Activated T-helper 17 cell treated with anti-CD3 and anti-CD28 coated beads, Interleukin-2, amount 50 U/mL, for 72 hours (primary cell): ENCODE data around the gene MAPK9. TPM values are rescaled to one million over a fixed set of nuclear protein-coding genes. Genes with fewer than 3 reads are reported as not detected.

ENCODE experiments used
- ATAC-seq: fragments of 150-1000 bp; cut with Tn5 transposase; replicated peaks from 2 replicates; pipeline ENCODE4 v1.10.0; 2021; ENCODE audit warnings: mild to moderate bottlenecking, moderate library complexity
- H3K27ac Mint-ChIP-seq: one replicate; pipeline ENCODE4 v1.8.0; 2022; ENCODE audit warnings: mixed read lengths
- H3K27me3 Mint-ChIP-seq: one replicate; pipeline ENCODE4 v1.8.0; 2022; ENCODE audit warnings: mixed read lengths
- H3K36me3 Mint-ChIP-seq: one replicate; pipeline ENCODE4 v1.8.0; 2022; ENCODE audit warnings: low read depth, mild to moderate bottlenecking, mixed read lengths
- H3K4me1 Mint-ChIP-seq: one replicate; pipeline ENCODE4 v1.8.0; 2022; ENCODE audit warnings: mixed read lengths
- H3K4me3 Mint-ChIP-seq: one replicate; pipeline ENCODE4 v1.8.0; 2022; ENCODE audit warnings: mild to moderate bottlenecking, mixed read lengths
- H3K9me3 Mint-ChIP-seq: one replicate; pipeline ENCODE4 v1.8.0; 2022; ENCODE audit warnings: mixed read lengths
- total RNA-seq, 2 donors: library from RNA; stranded (reverse); gene quantifications; one replicate each; pipeline ENCODE4 v1.2.3, GENCODE V29; 2022

The MAPK9 gene
- total RNA-seq, 2 donors from 2014 or later, result 24.6 to 41.3 TPM

DNA sequence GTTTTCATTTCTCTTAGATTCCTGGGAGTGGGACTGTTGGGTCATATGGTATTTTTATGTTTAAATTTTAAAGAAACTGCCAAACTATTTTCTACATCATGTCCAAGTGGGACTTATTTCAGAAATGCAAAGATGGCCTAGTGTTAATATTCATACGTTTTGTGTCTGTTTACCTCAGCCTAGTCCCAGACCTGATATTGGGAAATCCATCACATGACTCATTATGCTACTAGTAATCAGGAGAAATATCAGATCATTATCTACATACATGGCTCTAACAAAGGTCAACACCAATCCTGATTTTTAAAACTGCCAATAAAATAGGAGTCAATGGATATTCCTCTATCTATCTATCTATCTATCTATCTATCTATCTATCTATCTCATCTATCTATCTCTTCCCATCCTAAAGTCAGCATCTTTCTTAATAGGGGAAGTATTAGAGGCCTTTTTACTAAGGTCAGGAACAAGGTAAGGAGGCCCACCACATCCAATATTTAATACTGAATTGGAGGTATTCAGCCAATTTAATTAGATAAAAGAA lies 87.5 kb downstream of the MAPK9 start:
- Mint-ChIP-seq H3K36me3 (no peaks in the 10 kb centered on the region), H3K9me3 (no peaks in the 10 kb centered on the region), H3K4me1 (peaks cover 8% of the 10 kb centered on the region), H3K4me3 (no peak overlapping the region), H3K27ac (no peak overlapping the region), H3K27me3 (peaks cover 41% of the 10 kb centered on the region)
- ATAC-seq, result no peak

DNA sequence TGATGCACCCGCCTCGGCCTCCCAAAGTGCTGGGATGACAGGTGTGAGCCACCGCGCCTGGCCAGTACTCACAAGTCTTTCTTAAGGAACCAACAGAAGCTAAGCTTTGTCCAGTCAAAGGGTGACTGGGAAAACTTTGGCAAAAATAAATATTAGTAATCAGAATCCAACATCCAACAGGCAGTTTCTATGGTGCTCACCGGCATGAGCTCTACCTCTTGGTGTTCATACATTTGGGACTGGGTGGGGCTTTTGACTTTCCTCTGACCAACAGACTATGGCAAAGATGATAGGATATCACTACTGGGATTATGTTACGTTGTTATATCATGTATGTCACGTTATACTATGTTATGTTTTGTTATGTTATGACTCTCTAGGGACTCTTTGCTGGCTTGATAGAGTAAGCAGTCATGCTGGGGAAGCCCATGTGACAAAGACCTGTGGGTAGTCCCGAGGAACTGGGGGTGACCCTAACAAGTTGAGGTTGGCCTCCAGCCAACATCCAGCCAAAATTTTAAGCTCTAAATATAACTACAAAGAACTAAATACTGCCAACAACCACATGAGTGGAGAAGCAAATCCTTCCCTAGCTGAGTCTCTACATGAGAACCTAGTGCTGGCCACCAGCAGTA lies 88.8 kb downstream of the MAPK9 start:
- Mint-ChIP-seq H3K27ac (no peak overlapping the region), H3K27me3 (peaks cover 36% of the 10 kb centered on the region), H3K4me3 (no peak overlapping the region), H3K36me3 (no peaks in the 10 kb centered on the region), H3K9me3 (no peaks in the 10 kb centered on the region), H3K4me1 (peaks cover 3% of the 10 kb centered on the region)
- ATAC-seq, result peak; percentile 65

DNA sequence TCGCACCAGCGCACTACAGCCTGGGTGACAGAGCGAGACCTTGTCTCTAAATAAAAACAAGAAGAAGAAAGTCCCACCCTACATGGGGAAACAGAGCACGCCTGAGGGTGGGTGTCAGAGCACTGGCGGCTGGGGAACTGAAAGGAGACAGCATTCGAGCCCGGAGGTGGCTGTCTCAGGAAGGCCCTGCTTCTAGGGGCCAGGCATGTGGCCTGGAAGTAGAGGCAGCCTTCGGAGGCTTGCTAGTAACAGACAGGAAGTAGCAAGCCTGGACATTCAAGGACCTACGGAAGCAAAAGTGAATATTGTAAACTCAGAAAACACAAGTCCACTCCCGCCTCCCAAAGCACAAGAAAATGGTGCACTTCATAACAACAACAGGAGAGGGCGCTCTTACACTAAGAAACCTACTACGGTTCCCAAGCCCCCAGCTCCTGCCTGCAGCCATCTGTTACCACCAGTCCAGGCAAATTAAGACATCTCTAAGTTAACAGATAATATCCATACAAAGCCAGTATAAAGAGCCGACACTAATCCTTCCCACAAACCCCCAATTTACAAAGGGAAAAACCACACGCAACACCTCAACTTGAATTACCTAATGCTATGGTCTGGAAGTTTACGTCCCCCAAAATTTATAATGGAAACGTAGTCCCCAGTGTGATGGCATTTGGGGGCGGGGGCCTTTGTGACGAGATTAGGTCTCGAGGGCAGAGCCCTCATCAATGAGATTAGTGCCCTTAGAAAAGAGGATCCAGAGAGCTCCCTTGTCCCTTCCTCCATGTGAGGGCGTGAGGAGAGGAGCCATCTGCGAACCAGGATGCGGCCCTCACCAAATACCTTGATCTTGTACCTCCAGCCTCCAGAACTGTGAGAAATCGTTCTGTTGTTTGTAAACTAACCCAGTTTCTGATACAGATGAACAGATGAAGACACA lies 90.6 kb downstream of the MAPK9 start:
- H3K4me1 Mint-ChIP-seq, result no peaks in the 10 kb centered on the region
- peaks cover 28% of the 10 kb centered on the region for H3K27me3 Mint-ChIP-seq
- no peak overlapping the region for H3K27ac Mint-ChIP-seq
- no peak overlapping the region for H3K4me3 Mint-ChIP-seq
- no peaks in the 10 kb centered on the region for H3K9me3 Mint-ChIP-seq
- no peaks in the 10 kb centered on the region for H3K36me3 Mint-ChIP-seq
- ATAC-seq, result no peak

DNA sequence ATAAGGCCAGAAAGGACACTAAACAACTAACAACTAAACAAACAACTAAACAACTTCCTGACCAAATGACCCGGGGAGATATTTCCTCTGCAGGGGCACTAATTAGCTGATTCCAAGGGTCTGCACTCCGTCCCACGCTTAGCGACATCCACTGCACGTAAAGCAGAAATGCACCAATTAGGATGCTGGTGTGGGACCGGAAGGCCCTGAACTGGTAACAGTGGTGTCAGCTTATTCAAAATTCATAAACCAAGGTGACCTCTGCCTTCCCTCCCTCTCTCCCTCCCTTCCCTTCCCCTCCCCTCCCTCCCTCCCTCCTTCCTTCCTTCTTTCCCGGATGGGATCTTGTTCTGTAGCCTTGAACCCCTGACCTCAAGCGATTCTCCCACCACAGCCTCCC lies 92.5 kb downstream of the MAPK9 start:
- Mint-ChIP-seq H3K27ac (no peak overlapping the region), H3K4me3 (no peak overlapping the region), H3K4me1 (no peaks in the 10 kb centered on the region), H3K9me3 (no peaks in the 10 kb centered on the region), H3K27me3 (peaks cover 19% of the 10 kb centered on the region), H3K36me3 (no peaks in the 10 kb centered on the region)
- ATAC-seq, result no peak

DNA sequence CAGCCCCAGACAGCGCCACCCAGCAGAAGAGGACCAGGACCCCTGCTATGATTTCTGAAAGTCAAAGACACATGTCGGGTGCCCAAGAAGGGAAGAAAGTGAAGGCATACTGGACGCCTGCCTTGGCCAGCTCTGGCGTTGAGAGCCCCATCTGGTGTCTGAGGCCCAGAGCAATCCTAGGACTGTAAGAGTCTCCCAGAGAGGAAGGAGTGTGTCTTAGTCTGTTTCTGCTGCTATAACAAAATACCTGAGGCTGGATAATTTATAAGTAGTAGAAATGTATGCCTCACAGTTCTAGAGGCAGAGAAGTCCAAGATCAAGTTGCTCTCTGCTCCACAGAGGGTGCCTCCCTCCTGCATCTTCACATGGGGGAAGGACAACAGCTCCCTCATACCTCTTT lies 93.7 kb downstream of the MAPK9 start:
- H3K9me3 Mint-ChIP-seq, result no peaks in the 10 kb centered on the region
- no peak for ATAC-seq
- no peak overlapping the region for H3K27ac Mint-ChIP-seq
- H3K4me1 Mint-ChIP-seq, result no peaks in the 10 kb centered on the region
- H3K36me3 Mint-ChIP-seq, result no peaks in the 10 kb centered on the region
- peaks cover 12% of the 10 kb centered on the region for H3K27me3 Mint-ChIP-seq
- H3K4me3 Mint-ChIP-seq, result no peak overlapping the region

DNA sequence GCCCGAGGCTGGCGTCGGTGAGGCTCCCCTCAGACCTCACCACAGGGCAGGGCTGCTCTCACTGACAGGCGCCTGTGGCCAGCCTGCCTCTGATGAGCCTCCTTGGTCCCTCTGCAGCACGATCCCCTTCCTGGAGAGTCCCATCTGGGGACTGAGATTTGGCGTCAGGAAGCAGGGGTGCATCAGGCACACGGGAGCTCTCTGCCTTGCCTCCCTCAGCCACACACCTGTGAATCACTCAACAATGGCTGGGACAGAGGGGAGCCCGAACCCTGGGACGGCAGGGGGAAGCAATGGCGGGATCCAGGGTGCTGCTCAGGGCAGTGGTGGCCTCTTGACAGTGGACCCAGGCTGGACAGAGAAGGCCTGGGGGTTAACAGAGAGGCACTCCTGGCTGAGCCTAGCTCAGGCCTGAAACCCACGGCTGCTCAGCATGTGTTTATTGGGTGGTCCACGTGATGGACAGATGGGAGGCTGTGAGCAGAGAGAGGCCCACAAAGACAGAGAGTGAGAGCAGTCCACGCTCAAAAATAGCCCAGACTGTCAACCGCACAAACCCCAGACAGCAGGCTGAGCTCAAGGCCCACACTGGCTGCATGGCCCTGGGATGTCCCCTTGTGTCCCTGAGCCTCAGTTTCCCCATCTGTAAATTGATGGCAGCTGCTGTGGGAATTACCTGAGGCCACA lies 94.7 kb downstream of the MAPK9 start:
- H3K9me3 Mint-ChIP-seq, result no peaks in the 10 kb centered on the region

DNA sequence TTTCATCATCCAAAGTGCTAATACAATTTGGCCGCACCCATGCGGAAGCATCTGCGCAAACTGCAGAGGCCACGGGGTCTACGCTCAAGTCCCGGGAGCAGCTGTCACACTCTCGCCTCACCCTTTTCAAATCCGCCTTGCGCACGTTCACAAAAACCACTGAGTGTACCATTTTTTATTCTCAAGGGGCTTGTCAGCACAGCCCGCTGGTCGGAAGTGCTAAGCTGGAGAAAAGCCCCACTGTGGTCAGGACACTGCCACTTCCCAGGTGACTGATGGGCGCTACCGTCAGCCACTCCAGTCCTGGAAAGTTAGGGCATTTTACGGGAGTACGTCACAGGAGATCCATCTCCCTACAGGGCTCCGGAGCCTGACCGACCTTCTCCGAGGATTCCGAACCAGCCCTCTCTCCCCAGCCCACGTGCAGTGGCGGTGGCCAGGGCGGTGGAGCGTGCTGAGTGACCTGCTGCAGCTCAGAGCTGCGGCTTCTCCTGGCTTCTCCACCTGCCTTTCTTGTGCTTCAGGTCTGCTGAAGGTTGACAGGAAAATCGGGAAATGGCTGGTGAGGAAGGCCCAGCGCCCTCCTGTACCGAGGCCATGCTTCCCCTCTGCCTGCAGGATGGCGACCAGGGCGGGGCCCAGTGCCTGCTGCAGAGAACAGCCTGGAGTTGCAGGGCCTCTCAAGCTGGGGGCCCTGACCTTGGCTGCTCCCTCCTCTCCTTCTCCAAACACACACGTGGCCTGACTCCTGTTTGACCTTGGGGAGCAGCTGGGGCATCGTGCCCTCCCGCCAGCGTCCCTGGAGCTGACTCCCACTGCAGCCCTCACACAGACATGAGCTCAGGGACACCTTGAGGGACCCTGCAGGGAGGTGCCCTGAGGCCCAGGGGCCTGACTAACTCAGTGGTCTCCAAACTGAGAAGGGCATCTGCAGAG lies 97.2 kb downstream of the MAPK9 start:
- Mint-ChIP-seq H3K36me3 (no peaks in the 10 kb centered on the region), H3K4me1 (no peaks in the 10 kb centered on the region), H3K27me3 (peaks cover 6% of the 10 kb centered on the region), H3K4me3 (no peak overlapping the region), H3K9me3 (no peaks in the 10 kb centered on the region), H3K27ac (no peak overlapping the region)
- ATAC-seq, result no peak

More for the DNA sequence above, 94.7 kb downstream of the MAPK9 start:
- no peaks in the 10 kb centered on the region for H3K4me1 Mint-ChIP-seq
- no peaks in the 10 kb centered on the region for H3K36me3 Mint-ChIP-seq
- no peak overlapping the region for H3K27ac Mint-ChIP-seq
- ATAC-seq, result no peak
- H3K27me3 Mint-ChIP-seq, result peaks cover 8% of the 10 kb centered on the region
- no peak overlapping the region for H3K4me3 Mint-ChIP-seq

DNA sequence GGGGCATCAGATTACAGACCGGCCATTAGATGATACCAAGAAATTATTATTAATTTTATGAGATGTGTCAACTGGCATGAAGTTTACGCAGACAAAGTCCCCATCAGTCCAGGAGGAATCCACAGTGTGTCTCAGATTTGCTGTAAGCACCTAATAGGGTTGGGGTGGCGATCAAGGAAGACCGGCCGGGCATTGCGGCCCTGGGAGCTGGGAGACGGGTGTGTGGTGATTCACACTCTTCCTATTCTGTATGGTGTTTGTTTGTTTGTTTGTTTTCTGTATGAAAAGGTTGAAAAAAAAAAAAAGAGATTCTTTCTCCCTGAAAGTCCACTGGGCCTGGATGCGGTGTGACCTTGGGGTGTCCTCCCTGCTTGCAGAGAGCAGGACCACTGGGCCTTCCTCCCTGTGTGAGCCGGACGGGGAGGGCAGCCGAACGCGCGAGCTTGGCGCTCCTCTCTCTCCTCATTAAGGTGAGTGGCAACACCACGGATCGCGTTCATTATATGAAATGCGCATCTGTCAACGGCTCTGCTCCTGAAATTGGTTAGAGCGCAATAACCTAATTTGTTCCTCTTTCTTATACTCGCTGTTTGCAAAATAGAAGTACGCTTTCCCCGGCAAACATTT lies 98.0 kb downstream of the MAPK9 start:
- Mint-ChIP-seq H3K27ac (no peak overlapping the region), H3K27me3 (peaks cover 7% of the 10 kb centered on the region), H3K4me1 (no peaks in the 10 kb centered on the region), H3K4me3 (no peak overlapping the region), H3K36me3 (no peaks in the 10 kb centered on the region), H3K9me3 (no peaks in the 10 kb centered on the region)
- no peak for ATAC-seq

DNA sequence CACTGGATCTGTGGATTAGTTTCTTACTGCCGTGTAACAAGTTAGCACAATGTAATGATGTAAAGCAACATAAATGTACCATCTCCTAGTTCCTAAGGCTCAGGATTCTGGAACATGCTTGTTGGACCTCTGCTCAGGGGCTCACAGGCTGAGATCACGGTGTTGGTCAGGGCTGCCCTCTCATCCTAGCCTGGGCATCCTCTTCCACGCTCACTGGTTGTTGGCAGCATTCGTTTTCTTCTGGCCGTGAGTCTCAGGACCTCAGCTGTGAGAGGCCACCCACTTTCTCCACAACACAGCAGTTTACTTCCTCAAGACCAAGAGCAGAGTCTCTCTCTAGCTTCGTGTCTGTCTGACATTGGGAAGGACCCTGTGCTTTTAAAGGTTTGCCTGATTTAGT lies 100.2 kb downstream of the MAPK9 start:
- Mint-ChIP-seq H3K27me3 (peaks cover 11% of the 10 kb centered on the region), H3K36me3 (no peaks in the 10 kb centered on the region), H3K4me3 (no peak overlapping the region), H3K4me1 (no peaks in the 10 kb centered on the region), H3K9me3 (no peaks in the 10 kb centered on the region), H3K27ac (no peak overlapping the region)
- ATAC-seq, result no peak

DNA sequence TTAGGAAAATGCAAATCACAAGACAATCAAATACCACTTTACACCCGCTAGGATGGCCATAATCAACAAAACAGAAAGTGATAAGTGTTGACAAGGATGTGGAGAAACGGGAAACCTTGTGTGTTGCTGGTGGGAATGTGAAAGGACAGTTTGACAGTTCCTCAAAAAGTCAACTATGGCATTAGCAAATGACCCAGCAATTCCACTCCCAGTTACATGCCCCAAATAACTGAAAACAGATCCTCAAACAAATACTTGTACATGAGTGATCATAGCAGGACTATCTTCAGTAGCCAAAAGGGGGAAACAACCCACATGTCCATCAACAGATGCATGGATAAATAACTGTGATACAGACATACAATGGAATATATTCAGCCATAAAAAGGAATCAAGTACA lies 104.1 kb downstream of the MAPK9 start:
- Mint-ChIP-seq H3K4me3 (no peak overlapping the region), H3K27ac (no peak overlapping the region), H3K36me3 (no peaks in the 10 kb centered on the region), H3K9me3 (peaks cover 3% of the 10 kb centered on the region), H3K4me1 (no peaks in the 10 kb centered on the region), H3K27me3 (peaks cover 13% of the 10 kb centered on the region)
- ATAC-seq, result no peak

Other genes with a start within 250 kb of the MAPK9 start
- gene RNF130, start 220.3 kb downstream of the MAPK9 start, total RNA-seq, result 1 to 10 TPM; 9.0 TPM
- gene RASGEF1C, start 82.9 kb downstream of the MAPK9 start, total RNA-seq, result not detected
- gene GFPT2, start 61.3 kb upstream of the MAPK9 start, total RNA-seq, result under 1 TPM; 0.11 to 0.37 TPM
- 10 to 100 TPM; 23.9 to 38.7 TPM for gene CNOT6, start 202.3 kb upstream of the MAPK9 start, total RNA-seq